Pancreas (tissue), 10 donors: ENCODE measurements around the gene HPD. TPM values are rescaled to one million over a fixed set of nuclear protein-coding genes. Genes with fewer than 3 reads are reported as not detected.
"Not testable (repeated sequence)": the region's sequence is repeated elsewhere in the genome, so short reads cannot be mapped to it uniquely, and the experiment has no call there.

ENCODE experiments used
- ATAC-seq, 4 donors: fragments of 200-7000 bp; cut with Tn5 transposase; one replicate each; pipeline versions ENCODE4 v1.8.0 to v1.9.1; 2020; ENCODE audit warnings: mild to moderate bottlenecking in 4 of 4, moderate library complexity in 4 of 4
- DNase-seq, 6 donors: peaks; one replicate each; pipeline ENCODE4 v3.0.0-alpha.2; 2020
- FAIRE-seq: peaks from 2 replicates; lab custom pipeline; 2012; peaks lifted over from hg19 to GRCh38; lab: Jason Lieb, UNC
- H3K27ac ChIP-seq, 4 donors: fragments of 200-600 bp; sonication (generic); 1 replicate in 3 of 4; 2 replicates in 1 of 4; pipeline versions ENCODE4 v1.5.0 to v1.8.0; 2020
- H3K27me3 ChIP-seq, 4 donors: fragments of 200-600 bp; one replicate each; pipeline ENCODE4 v1.8.0; 2021
- H3K36me3 ChIP-seq, 3 donors: fragments of 200-600 bp; sonication (generic) in 1 of 3; one replicate each; pipeline versions ENCODE4 v1.5.0 to v1.8.0; 2020 to 2021
- H3K4me1 ChIP-seq, 3 donors: fragments of 200-600 bp; one replicate each; pipeline ENCODE4 v1.8.0; 2021
- H3K4me3 ChIP-seq, 4 donors: fragments of 200-600 bp; sonication (generic) in 2 of 4; one replicate each; pipeline versions ENCODE4 v1.5.0 to v1.8.0; 2020 to 2021
- H3K9me3 ChIP-seq, 4 donors: fragments of 200-600 bp; one replicate each; pipeline ENCODE4 v1.8.0; 2021
- CTCF ChIP-seq, 4 donors: fragments of 200-600 bp; sonication (generic) in 3 of 4; IDR thresholded peaks; one replicate each; pipeline versions ENCODE4 v1.5.0 to v1.8.0; 2021; ENCODE audit warnings: antibody characterized with exemption in 4 of 4
- WGBS, 2 donors: extraction: QIAGEN DNeasy Blood & Tissue Kit; methylation state at CpG; one replicate each; pipeline ENCODE4 v1.1.7; 2013; 5-methylcytosine and 5-hydroxymethylcytosine counted together
- intact Hi-C, 3 donors: fragments of 100-400 bp; cut with DNase I; formaldehyde crosslinking; loops; one replicate each; pipeline versions ENCODE4 v1.11.1 to v1.14.2; 2022
- polyA plus RNA-seq, 2 donors: library from polyadenylated mRNA; stranded (reverse); fragments of 200-250 nt; gene quantifications; one replicate each; pipeline ENCODE4 v1.2.3, GENCODE V29; 2013
- total RNA-seq, 6 donors: library from RNA; stranded (reverse); fragmentation: NEBNext Ultra II Directional in 4 of 6; extraction: Animal tissue kit (Norgen Biotek cat#: 25700) in 4 of 6; gene quantifications; one replicate each; pipeline versions ENCODE4 v1.2.1 to v1.2.4, GENCODE V29; 2021 to 2023
- donor health status: healthy with polysubstance abuse.
- donor health status: DM: no; HTN: no; CAD: no; lungs with moderate emphysema.
- donor health status: DM: no; HTN: no; CAD: no.
- donor health status: control.
- donor health status: control.
- donor health status: Bipolar disorder and iron deficiency.
- donor health status: DM: yes; HTN: yes; CAD: no.
- donor health status: DM: no; HTN: no; CAD: no.
- donor health status: DM: no; HTN: no; CAD: no.
- donor health status: DM: yes; HTN: yes; CAD: no.

HPD gene
- total and polyA plus RNA-seq, 8 donors: 0.71 to 3.9 (median 2.5) TPM

- no peaks in the 10 kb centered on the region for H3K27me3 ChIP-seq
- TF ChIP-seq CTCF (IDR thresholded peaks at IDR 0.05): no peak
- no peak overlapping the region for H3K4me3 ChIP-seq
- H3K36me3 ChIP-seq: no peaks in the 10 kb centered on the region
- H3K4me1 ChIP-seq: peaks cover 0 to 19% (median 19%) of the 10 kb centered on the region in 3 donors
- DNase-seq (no peak), ATAC-seq (no peak), FAIRE-seq (no peak)
- no peaks in the 10 kb centered on the region for H3K9me3 ChIP-seq
- WGBS, 2 donors: 75 to 80% methylated on average over 11 of the region's 11 CpGs
- H3K27ac ChIP-seq: peak overlapping the region in 3 of 4 donors; percentile 66 to 84 (median 78)
- intact Hi-C loops: no loop called here
These were observed 1.1 kb downstream of the HPD start for GRCh38 chr12:121857322-121858246.

DNA sequence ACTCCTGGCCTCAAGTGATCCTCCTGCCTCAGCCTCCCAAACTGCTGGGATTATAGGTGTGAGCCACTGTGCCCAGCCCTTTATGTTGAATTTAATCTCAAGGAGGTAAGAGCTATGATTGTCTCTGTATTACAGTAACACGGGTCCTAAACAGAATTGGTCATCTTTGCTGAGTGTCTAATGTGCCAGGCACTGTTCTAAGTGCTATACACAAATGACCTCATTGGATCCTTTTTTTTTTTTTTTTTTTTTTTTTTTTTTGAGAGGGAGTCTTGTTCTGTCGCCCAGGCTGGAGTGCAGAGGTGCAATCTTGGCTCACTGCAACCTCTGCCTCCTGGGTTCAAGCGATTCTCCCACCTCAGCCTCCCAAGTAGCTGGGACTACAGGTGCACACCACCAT lies 6.3 kb downstream of the HPD start:
- H3K36me3 ChIP-seq, H3K27ac ChIP-seq, H3K4me3 ChIP-seq, H3K27me3 ChIP-seq, ATAC-seq, intact Hi-C loops, H3K9me3 ChIP-seq, FAIRE-seq, H3K4me1 ChIP-seq, DNase-seq: not testable (repeated sequence)
- WGBS, 2 donors: 57 to 70% methylated on average over 3 of the region's 3 CpGs

DNA sequence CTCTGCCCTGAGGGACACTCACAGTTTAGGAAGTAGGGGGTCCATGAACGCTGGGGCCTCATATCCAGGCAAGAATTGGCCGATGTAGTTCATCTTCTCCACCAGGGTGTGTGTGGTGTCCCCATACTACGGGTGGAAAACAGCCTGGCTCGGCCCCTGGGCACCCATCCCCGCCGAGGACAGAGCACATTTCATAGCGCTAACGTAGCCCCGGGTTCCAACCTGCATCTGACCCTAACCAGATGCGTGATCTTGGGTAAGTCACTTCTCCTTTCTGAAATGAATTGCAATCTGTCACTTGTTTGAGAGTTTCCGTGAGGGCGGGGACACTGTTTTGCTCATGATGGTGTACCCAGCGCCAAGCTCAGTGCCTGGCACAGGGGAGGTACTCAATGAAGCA lies 9.0 kb downstream of the HPD start:
- WGBS, 2 donors: 79 to 91% methylated on average over 13 of the region's 13 CpGs
- DNase-seq: no peak
- no peaks in the 10 kb centered on the region for H3K9me3 ChIP-seq
- H3K27me3 ChIP-seq: no peaks in the 10 kb centered on the region
- H3K4me3 ChIP-seq: no peak overlapping the region
- no peaks in the 10 kb centered on the region for H3K4me1 ChIP-seq
- no peak for TF ChIP-seq CTCF (IDR thresholded peaks at IDR 0.05)
- H3K27ac ChIP-seq: no peak overlapping the region
- FAIRE-seq: no peak
- no peak for ATAC-seq
- intact Hi-C loops: no loop called here
- H3K36me3 ChIP-seq: no peaks in the 10 kb centered on the region

- Histone ChIP-seq H3K4me3 (no peak overlapping the region), H3K9me3 (no peaks in the 10 kb centered on the region), H3K27ac (no peak overlapping the region), H3K4me1 (no peaks in the 10 kb centered on the region), H3K36me3 (no peaks in the 10 kb centered on the region), H3K27me3 (no peaks in the 10 kb centered on the region)
- intact Hi-C loops: no loop called here
- WGBS, 2 donors: 90 to 91% methylated on average over 6 of the region's 6 CpGs
- ATAC-seq (no peak), FAIRE-seq (no peak), DNase-seq (no peak)
- TF ChIP-seq CTCF (IDR thresholded peaks at IDR 0.05): no peak
These were observed 9.4 kb downstream of the HPD start for GRCh38 chr12:121849211-121849610.

- Histone ChIP-seq H3K36me3 (no peaks in the 10 kb centered on the region), H3K4me1 (no peaks in the 10 kb centered on the region), H3K4me3 (no peak overlapping the region), H3K27ac (no peak overlapping the region), H3K9me3 (no peaks in the 10 kb centered on the region), H3K27me3 (no peaks in the 10 kb centered on the region)
- no peak for TF ChIP-seq CTCF (IDR thresholded peaks at IDR 0.05)
- WGBS, 2 donors: 92 to 98% methylated on average over 1 of the region's 1 CpG
- no peak for ATAC-seq
- intact Hi-C loops: no loop called here
- DNase-seq: no peak
- FAIRE-seq: no peak
These were observed 13.0 kb downstream of the HPD start for GRCh38 chr12:121845701-121846100.
